ENCODE data around the gene OGFOD1. TPM values are rescaled to one million over a fixed set of nuclear protein-coding genes. Genes with fewer than 3 reads are reported as not detected.

OGFOD1 gene
- total and polyA plus RNA-seq, 2 donors (not counting 3 experiments of a cell fraction or from before 2014, with no cell fraction given) = 26.6 to 54.8 TPM

DNA sequence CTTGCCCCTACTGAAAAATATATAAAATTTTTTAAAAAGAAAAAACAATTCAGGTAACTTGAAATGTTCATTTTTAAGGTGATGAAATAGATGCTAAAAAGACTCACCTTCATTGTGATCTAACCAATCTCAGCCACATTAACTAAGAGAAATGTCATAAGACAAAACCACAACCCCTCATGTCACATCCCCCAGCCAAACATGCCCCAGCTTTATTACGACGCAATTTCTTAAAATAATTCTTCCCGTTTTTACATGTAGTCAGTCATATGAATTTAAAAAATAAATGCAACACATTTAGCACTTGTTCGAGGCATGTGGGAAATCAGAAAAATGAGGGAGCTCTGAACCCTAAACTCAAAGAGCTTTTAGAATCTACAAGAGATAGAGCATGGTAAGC, 35.5 kb upstream of the OGFOD1 start:
- Histone ChIP-seq H3K27ac (ENCODE audit: insufficient read depth, low read depth, low read length) (no peak overlapping the region), H2AFZ (ENCODE audit: low read depth, low read length) (no peak overlapping the region), H3K4me2 (ENCODE audit: insufficient read depth, low read length) (no peak overlapping the region), H3K9me3 (replicated peaks; ENCODE audit: control insufficient read depth, insufficient read depth, low read length) (no peaks in the 10 kb centered on the region), H3K9ac (replicated peaks; ENCODE audit: extremely low read depth, insufficient read depth, low read length) (no peak overlapping the region), H3K4me1 (ENCODE audit: control insufficient read depth, extremely low read depth, insufficient read depth, low read length) (no peaks in the 10 kb centered on the region), H3K79me2 (ENCODE audit: control insufficient read depth, insufficient read depth, low read length) (peaks cover 48% of the 10 kb centered on the region), H3K4me3 (replicated peaks in 1 of 3; ENCODE audit: insufficient read depth in 1 of 3, low read depth in 1 of 3, low read length in 3 of 3) (no peak overlapping the region), H3K9me1 (replicated peaks; ENCODE audit: control insufficient read depth, extremely low read depth, insufficient read depth, low read length) (no peaks in the 10 kb centered on the region), H3K27me3 (ENCODE audit: control insufficient read depth in 2 of 2, insufficient read depth in 2 of 2, low read length in 2 of 2) (no peaks in the 10 kb centered on the region), H4K20me1 (replicated peaks; ENCODE audit: control insufficient read depth, extremely low read depth, insufficient read depth, low read length) (no peaks in the 10 kb centered on the region), H3K36me3 (ENCODE audit: control insufficient read depth in 2 of 2, extremely low read depth in 1 of 2, insufficient read depth in 2 of 2, low read length in 2 of 2) (peaks cover 0 to 4% of the 10 kb centered on the region in 2 experiments)
- TF ChIP-seq MAX (IDR thresholded peaks at IDR 0.05; ENCODE audit: insufficient read depth, insufficient read length) (no peak), GATA2 (IDR thresholded peaks at IDR 0.05; ENCODE audit: insufficient read depth, insufficient read length, low read depth, low read length) (no peak), POLR2AphosphoS5 (IDR thresholded peaks at IDR 0.05; ENCODE audit: insufficient read depth, low read depth, low read length) (no peak), MYC (IDR thresholded peaks at IDR 0.05; ENCODE audit: low read depth, low read length) (no peak), POLR2A (IDR thresholded peaks at IDR 0.05; ENCODE audit: low read depth, low read length) (no peak), CTCF (IDR thresholded peaks at IDR 0.05; ENCODE audit: extremely low read depth in 1 of 2, insufficient read depth in 1 of 2, low read depth in 1 of 2, low read length in 2 of 2) (no peak), EZH2 (IDR thresholded peaks at IDR 0.05; ENCODE audit: borderline replicate concordance, low read depth, low read length, severe bottlenecking) (no peak), JUN (IDR thresholded peaks at IDR 0.05; ENCODE audit: borderline replicate concordance, insufficient read depth, insufficient read length, low read depth) (no peak), FOS (IDR thresholded peaks at IDR 0.05; ENCODE audit: borderline replicate concordance, insufficient read depth, low read length) (no peak)
- no TSS peak for BruUV-seq (replicated peaks)
- dilution Hi-C loops (cut with MboI; ENCODE audit: extremely low pct_ligation_motif_present, low sequenced_read_pairs) = no loop called here
- DNase-seq (ENCODE audit: low read depth, low spot score) = no peak
- ChIA-PET POLR2A (no interaction called here), CTCF (interaction anchor here (1.2 kb wide), 1 partner anchor 12 kb away, joined by 3 read pairs; no protein-coding TSS in a partner anchor)
- no peak for FAIRE-seq
- intact Hi-C loops (cut with micrococcal nuclease) = no loop called here

All from endothelial cell of umbilical vein (primary cell).